ENCODE measurements around the gene NOPCHAP1. TPM values are rescaled to one million over a fixed set of nuclear protein-coding genes. Genes with fewer than 3 reads are reported as not detected.

Gene NOPCHAP1
- polyA plus RNA-seq, 1 donor (not counting 4 experiments of a cell fraction or from before 2014, with no cell fraction given) = 16.7 TPM

GRCh38 chr12:104985206-104985605 lies 910 bp upstream of the NOPCHAP1 start:
- Histone ChIP-seq H3K4me2 (ENCODE audit: control insufficient read depth, extremely low read depth, insufficient read depth, low read depth, low read length) (peak overlapping the region; percentile 99), H2AFZ (ENCODE audit: control insufficient read depth, low read length) (no peak overlapping the region), H3K9me3 (ENCODE audit: control insufficient read depth, low read depth, low read length) (no peaks in the 10 kb centered on the region), H4K20me1 (ENCODE audit: control insufficient read depth, extremely low read depth, insufficient read depth, low read length) (no peaks in the 10 kb centered on the region), H3K4me1 (ENCODE audit: control insufficient read depth, extremely low read depth, insufficient read depth, low read length) (peaks cover 13% of the 10 kb centered on the region), H3K79me2 (ENCODE audit: control insufficient read depth, insufficient read depth, low read length) (peaks cover 34% of the 10 kb centered on the region), H3K9ac (ENCODE audit: control insufficient read depth, extremely low read depth, insufficient read depth, low read length) (no peak overlapping the region), H3K27me3 (ENCODE audit: control insufficient read depth, extremely low read depth, insufficient read depth, low read length) (no peaks in the 10 kb centered on the region), H3K4me3 (ENCODE audit: control insufficient read depth in 2 of 3, extremely low read depth in 1 of 3, insufficient read depth in 2 of 3, low read depth in 1 of 3, low read length in 3 of 3) (peak overlapping the region in 1 of 3 experiments; percentile 4), H3K9me1 (ENCODE audit: control insufficient read depth, extremely low read depth, insufficient read depth, low read length) (peaks cover 2% of the 10 kb centered on the region), H3K36me3 (ENCODE audit: control insufficient read depth in 2 of 2, extremely low read depth in 1 of 2, insufficient read depth in 2 of 2, low read length in 2 of 2) (no peaks in the 10 kb centered on the region), H3K27ac (ENCODE audit: control insufficient read depth, insufficient read depth, low read length) (no peak overlapping the region)
- no peak for DNase-seq (ENCODE audit: low read depth, low spot score)
- dilution Hi-C loops (cut with MboI; ENCODE audit: extremely low pct_ligation_motif_present, low sequenced_read_pairs) = no loop called here
- no peak for FAIRE-seq
- TF ChIP-seq CTCF (optimal IDR thresholded peaks at IDR 0.05 in 1 of 3, IDR thresholded peaks at IDR 0.05 in 1 of 3, conservative IDR thresholded peaks at IDR 0.05 in 1 of 3; ENCODE audit: extremely low read depth in 1 of 3, insufficient read depth in 2 of 3, low read length in 3 of 3) (peak in 1 of 3 experiments; percentile 13), EZH2 (IDR thresholded peaks at IDR 0.05; ENCODE audit: low read length) (no peak)

- Histone ChIP-seq H3K9ac (ENCODE audit: control insufficient read depth, extremely low read depth, insufficient read depth, low read length) (no peak overlapping the region), H3K27me3 (ENCODE audit: control insufficient read depth, extremely low read depth, insufficient read depth, low read length) (no peaks in the 10 kb centered on the region), H3K9me3 (ENCODE audit: control insufficient read depth, low read depth, low read length) (no peaks in the 10 kb centered on the region), H3K4me1 (ENCODE audit: control insufficient read depth, extremely low read depth, insufficient read depth, low read length) (peaks cover 13% of the 10 kb centered on the region), H3K9me1 (ENCODE audit: control insufficient read depth, extremely low read depth, insufficient read depth, low read length) (peaks cover 4% of the 10 kb centered on the region), H2AFZ (ENCODE audit: control insufficient read depth, low read length) (no peak overlapping the region), H3K4me3 (ENCODE audit: control insufficient read depth in 2 of 3, extremely low read depth in 1 of 3, insufficient read depth in 2 of 3, low read depth in 1 of 3, low read length in 3 of 3) (no peak overlapping the region), H3K36me3 (ENCODE audit: control insufficient read depth in 2 of 2, extremely low read depth in 1 of 2, insufficient read depth in 2 of 2, low read length in 2 of 2) (peaks cover 10 to 17% of the 10 kb centered on the region in 2 experiments), H4K20me1 (ENCODE audit: control insufficient read depth, extremely low read depth, insufficient read depth, low read length) (no peaks in the 10 kb centered on the region), H3K4me2 (ENCODE audit: control insufficient read depth, extremely low read depth, insufficient read depth, low read depth, low read length) (no peak overlapping the region), H3K27ac (ENCODE audit: control insufficient read depth, insufficient read depth, low read length) (no peak overlapping the region), H3K79me2 (ENCODE audit: control insufficient read depth, insufficient read depth, low read length) (peaks cover 37% of the 10 kb centered on the region)
- no peak for DNase-seq (ENCODE audit: low read depth, low spot score)
- no peak for TF ChIP-seq EZH2 (IDR thresholded peaks at IDR 0.05; ENCODE audit: low read length)
- TF ChIP-seq CTCF (optimal IDR thresholded peaks at IDR 0.05 in 1 of 3, IDR thresholded peaks at IDR 0.05 in 1 of 3, conservative IDR thresholded peaks at IDR 0.05 in 1 of 3; ENCODE audit: extremely low read depth in 1 of 3, insufficient read depth in 2 of 3, low read length in 3 of 3) = no peak
- dilution Hi-C loops (cut with MboI; ENCODE audit: extremely low pct_ligation_motif_present, low sequenced_read_pairs) = no loop called here
- no peak for FAIRE-seq
These were observed 4.8 kb downstream of the NOPCHAP1 start for GRCh38 chr12:104990950-104991349.

All from keratinocyte (primary cell).